ENCODE results near the gene CREG2. TPM values are rescaled to one million over a fixed set of nuclear protein-coding genes. Genes with fewer than 3 reads are reported as not detected.

Gene CREG2
- total and polyA plus RNA-seq, 2 experiments from 2014 or later = 1.7 to 2.6 TPM

DNA sequence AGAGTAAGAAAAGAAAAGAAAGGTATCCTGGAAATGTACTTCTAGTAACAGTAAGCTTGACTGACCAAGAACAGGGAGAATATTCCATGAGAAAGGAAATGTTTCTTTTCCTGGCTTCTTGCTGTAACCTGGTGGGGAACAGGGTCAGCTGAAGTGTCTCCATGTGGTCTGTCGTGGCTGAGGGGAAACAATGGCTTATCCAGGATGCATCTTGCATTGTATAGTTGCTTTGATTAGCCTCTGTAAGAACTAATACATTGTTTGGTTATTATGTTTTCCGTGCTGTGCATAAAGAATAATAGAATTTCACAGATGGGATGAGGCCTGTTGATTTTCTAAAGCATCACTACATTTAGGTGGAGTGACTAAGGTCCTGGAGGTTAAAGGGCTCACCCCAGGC, 4.9 kb downstream of the CREG2 start:
- DNase-seq (ENCODE audit: low spot score) = no peak
- Histone ChIP-seq H2AFZ (no peak overlapping the region), H3K9me2 (ENCODE audit: insufficient read depth) (no peaks in the 10 kb centered on the region), H3K27me3 (ENCODE audit: insufficient read depth) (peaks cover 26% of the 10 kb centered on the region), H3K79me2 (replicated peaks; ENCODE audit: insufficient read depth) (no peaks in the 10 kb centered on the region), H4K20me1 (replicated peaks; ENCODE audit: insufficient read depth) (no peaks in the 10 kb centered on the region), H3K36me3 (ENCODE audit: insufficient read depth) (no peaks in the 10 kb centered on the region), H3K27ac (ENCODE audit: low read depth) (no peak overlapping the region), H3K4me3 (no peak overlapping the region), H3F3A (replicated peaks; ENCODE audit: low read depth) (no peaks in the 10 kb centered on the region), H3K4me1 (ENCODE audit: insufficient read depth) (peaks cover 17% of the 10 kb centered on the region), H3K4me2 (no peak overlapping the region)
- no peaks in the 10 kb centered on the region for H3K36me3 Mint-ChIP-seq (ENCODE audit: low read depth)
- no peak overlapping the region for H3K27ac Mint-ChIP-seq
- H3K27me3 Mint-ChIP-seq (ENCODE audit: insufficient read depth, low read depth, poor library complexity) = peaks cover 19% of the 10 kb centered on the region
- TF ChIP-seq POLR2AphosphoS5 (IDR thresholded peaks at IDR 0.05; ENCODE audit: low read depth) = no peak
- TF ChIP-seq ZNF114 (CRISPR knock-in tag; IDR thresholded peaks at IDR 0.05) = no peak
- TF ChIP-seq, protein P1, sequence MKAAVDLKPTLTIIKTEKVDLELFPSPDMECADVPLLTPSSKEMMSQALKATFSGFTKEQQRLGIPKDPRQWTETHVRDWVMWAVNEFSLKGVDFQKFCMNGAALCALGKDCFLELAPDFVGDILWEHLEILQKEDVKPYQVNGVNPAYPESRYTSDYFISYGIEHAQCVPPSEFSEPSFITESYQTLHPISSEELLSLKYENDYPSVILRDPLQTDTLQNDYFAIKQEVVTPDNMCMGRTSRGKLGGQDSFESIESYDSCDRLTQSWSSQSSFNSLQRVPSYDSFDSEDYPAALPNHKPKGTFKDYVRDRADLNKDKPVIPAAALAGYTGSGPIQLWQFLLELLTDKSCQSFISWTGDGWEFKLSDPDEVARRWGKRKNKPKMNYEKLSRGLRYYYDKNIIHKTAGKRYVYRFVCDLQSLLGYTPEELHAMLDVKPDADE (IDR thresholded peaks at IDR 0.05) = no peak
- TF ChIP-seq EZH2phosphoT487 (IDR thresholded peaks at IDR 0.05; ENCODE audit: unreplicated experiment) = no peak
- no peak for TF ChIP-seq JUNB (IDR thresholded peaks at IDR 0.05; ENCODE audit: unreplicated experiment)
- TF ChIP-seq CREB1 (CRISPR knock-in tag; IDR thresholded peaks at IDR 0.05; ENCODE audit: low read depth) = no peak
- peaks cover 13% of the 10 kb centered on the region for H3K4me1 Mint-ChIP-seq
- H3K4me3 Mint-ChIP-seq = no peak overlapping the region
- no peaks in the 10 kb centered on the region for H3K9me3 Mint-ChIP-seq
- no peak for ATAC-seq

DNA sequence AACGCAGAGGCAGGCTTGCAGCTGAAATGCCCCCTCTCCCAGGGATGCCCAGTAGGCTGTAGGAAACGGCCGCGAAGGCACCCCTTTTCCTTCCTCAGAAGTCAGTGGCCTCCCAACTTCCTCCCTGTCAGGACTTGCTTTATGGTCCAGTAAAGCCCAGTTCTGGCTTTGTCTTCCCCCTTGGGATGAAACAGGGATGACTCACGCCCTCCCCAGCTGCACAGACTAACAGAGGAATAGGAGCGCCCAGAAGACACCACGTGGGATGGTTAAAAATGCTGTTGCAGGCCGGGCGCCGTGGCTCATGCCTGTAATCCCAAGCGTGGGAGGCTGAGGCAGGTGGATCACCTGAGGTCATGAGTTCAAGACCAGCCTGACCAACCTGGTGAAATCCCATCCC, 6.9 kb downstream of the CREG2 start:
- peaks cover 10% of the 10 kb centered on the region for H3K4me1 Mint-ChIP-seq
- Histone ChIP-seq H4K20me1 (replicated peaks; ENCODE audit: insufficient read depth) (no peaks in the 10 kb centered on the region), H3K9me2 (ENCODE audit: insufficient read depth) (no peaks in the 10 kb centered on the region), H3K4me3 (no peak overlapping the region), H3K79me2 (replicated peaks; ENCODE audit: insufficient read depth) (no peaks in the 10 kb centered on the region), H3K4me1 (ENCODE audit: insufficient read depth) (peaks cover 9% of the 10 kb centered on the region), H3F3A (replicated peaks; ENCODE audit: low read depth) (no peaks in the 10 kb centered on the region), H3K36me3 (ENCODE audit: insufficient read depth) (no peaks in the 10 kb centered on the region), H3K27me3 (ENCODE audit: insufficient read depth) (peaks cover 7% of the 10 kb centered on the region), H3K27ac (ENCODE audit: low read depth) (no peak overlapping the region), H2AFZ (no peak overlapping the region), H3K4me2 (no peak overlapping the region)
- H3K27ac Mint-ChIP-seq = no peak overlapping the region
- H3K27me3 Mint-ChIP-seq (ENCODE audit: insufficient read depth, low read depth, poor library complexity) = peaks cover 5% of the 10 kb centered on the region
- DNase-seq (ENCODE audit: low spot score) = no peak
- H3K4me3 Mint-ChIP-seq = no peak overlapping the region
- no peaks in the 10 kb centered on the region for H3K9me3 Mint-ChIP-seq
- no peaks in the 10 kb centered on the region for H3K36me3 Mint-ChIP-seq (ENCODE audit: low read depth)
- ATAC-seq = no peak
- TF ChIP-seq NANOG (IDR thresholded peaks at IDR 0.05; ENCODE audit: borderline replicate concordance) = no peak
- no peak for TF ChIP-seq EZH2 (IDR thresholded peaks at IDR 0.05; ENCODE audit: low read depth, unreplicated experiment)
- TF ChIP-seq ZNF114 (CRISPR knock-in tag; IDR thresholded peaks at IDR 0.05) = no peak
- TF ChIP-seq ZNF331 (CRISPR knock-in tag; IDR thresholded peaks at IDR 0.05; ENCODE audit: low read depth) = no peak
- TF ChIP-seq, protein P2, sequence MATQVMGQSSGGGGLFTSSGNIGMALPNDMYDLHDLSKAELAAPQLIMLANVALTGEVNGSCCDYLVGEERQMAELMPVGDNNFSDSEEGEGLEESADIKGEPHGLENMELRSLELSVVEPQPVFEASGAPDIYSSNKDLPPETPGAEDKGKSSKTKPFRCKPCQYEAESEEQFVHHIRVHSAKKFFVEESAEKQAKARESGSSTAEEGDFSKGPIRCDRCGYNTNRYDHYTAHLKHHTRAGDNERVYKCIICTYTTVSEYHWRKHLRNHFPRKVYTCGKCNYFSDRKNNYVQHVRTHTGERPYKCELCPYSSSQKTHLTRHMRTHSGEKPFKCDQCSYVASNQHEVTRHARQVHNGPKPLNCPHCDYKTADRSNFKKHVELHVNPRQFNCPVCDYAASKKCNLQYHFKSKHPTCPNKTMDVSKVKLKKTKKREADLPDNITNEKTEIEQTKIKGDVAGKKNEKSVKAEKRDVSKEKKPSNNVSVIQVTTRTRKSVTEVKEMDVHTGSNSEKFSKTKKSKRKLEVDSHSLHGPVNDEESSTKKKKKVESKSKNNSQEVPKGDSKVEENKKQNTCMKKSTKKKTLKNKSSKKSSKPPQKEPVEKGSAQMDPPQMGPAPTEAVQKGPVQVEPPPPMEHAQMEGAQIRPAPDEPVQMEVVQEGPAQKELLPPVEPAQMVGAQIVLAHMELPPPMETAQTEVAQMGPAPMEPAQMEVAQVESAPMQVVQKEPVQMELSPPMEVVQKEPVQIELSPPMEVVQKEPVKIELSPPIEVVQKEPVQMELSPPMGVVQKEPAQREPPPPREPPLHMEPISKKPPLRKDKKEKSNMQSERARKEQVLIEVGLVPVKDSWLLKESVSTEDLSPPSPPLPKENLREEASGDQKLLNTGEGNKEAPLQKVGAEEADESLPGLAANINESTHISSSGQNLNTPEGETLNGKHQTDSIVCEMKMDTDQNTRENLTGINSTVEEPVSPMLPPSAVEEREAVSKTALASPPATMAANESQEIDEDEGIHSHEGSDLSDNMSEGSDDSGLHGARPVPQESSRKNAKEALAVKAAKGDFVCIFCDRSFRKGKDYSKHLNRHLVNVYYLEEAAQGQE (IDR thresholded peaks at IDR 0.05; ENCODE audit: unreplicated experiment) = no peak
- TF ChIP-seq POLR2AphosphoS5 (IDR thresholded peaks at IDR 0.05; ENCODE audit: low read depth) = no peak
- TF ChIP-seq ZNF462 (CRISPR knock-in tag; IDR thresholded peaks at IDR 0.05) = no peak

Measured in GM23338 (cell line).